H9 (cell line): ENCODE results near the gene SNX25. TPM values are rescaled to one million over a fixed set of nuclear protein-coding genes. Genes with fewer than 3 reads are reported as not detected.

Source experiments
- DNase-seq: peaks from one replicate; pipeline ENCODE4 v3.0.0-alpha.2; 2017
- H2AFZ ChIP-seq: one replicate; pipeline ENCODE4 v1.6.1; 2013; ENCODE audit warnings: mild to moderate bottlenecking, low read length, control low read depth, moderate library complexity
- H2AK5ac ChIP-seq: 2 replicates; pipeline ENCODE4 v1.6.1; 2013; ENCODE audit warnings: low read length, control low read depth, mixed read lengths; ENCODE audit not compliant: insufficient read length
- H2BK120ac ChIP-seq: one replicate; pipeline ENCODE4 v1.6.1; 2013; ENCODE audit warnings: low read depth, mild to moderate bottlenecking, low read length, control low read depth, inconsistent platforms; ENCODE audit not compliant: poor library complexity, severe bottlenecking
- H2BK12ac ChIP-seq: 2 replicates; pipeline ENCODE4 v1.6.1; 2013; ENCODE audit warnings: low read length, control low read depth, mixed read lengths, low read depth; ENCODE audit not compliant: insufficient read length
- H2BK15ac ChIP-seq: 2 replicates; pipeline ENCODE4 v1.6.1; 2013; ENCODE audit warnings: low read depth, low read length, control low read depth
- H2BK20ac ChIP-seq: one replicate; pipeline ENCODE4 v1.6.1; 2013; ENCODE audit warnings: low read depth, mild to moderate bottlenecking, low read length, control low read depth, inconsistent platforms; ENCODE audit not compliant: poor library complexity, severe bottlenecking
- H2BK5ac ChIP-seq: 2 replicates; pipeline ENCODE4 v1.6.1; 2013; ENCODE audit warnings: low read length, control low read depth, mixed read lengths; ENCODE audit not compliant: insufficient read length
- H3K14ac ChIP-seq: 2 replicates; pipeline ENCODE4 v1.6.1; 2013; ENCODE audit warnings: low read length, control low read depth; ENCODE audit not compliant: insufficient read depth
- H3K18ac ChIP-seq: 2 replicates; pipeline ENCODE4 v1.6.1; 2013; ENCODE audit warnings: low read depth, mild to moderate bottlenecking, mixed read lengths, low read length, control low read depth; ENCODE audit not compliant: insufficient read length
- H3K23ac ChIP-seq: 2 replicates; pipeline ENCODE4 v1.6.1; 2013; ENCODE audit warnings: low read length, control low read depth, mixed read lengths, low read depth; ENCODE audit not compliant: insufficient read length
- H3K23me2 ChIP-seq: 2 replicates; pipeline ENCODE4 v1.6.1; 2013; ENCODE audit warnings: low read depth, mild to moderate bottlenecking, mixed read lengths, low read length, control low read depth; ENCODE audit not compliant: insufficient read length, poor library complexity, severe bottlenecking
- H3K27ac ChIP-seq: 2 replicates; pipeline ENCODE4 v1.5.1; 2013; ENCODE audit warnings: low read length, control low read depth, mixed read lengths, low read depth; ENCODE audit not compliant: insufficient read length
- H3K27me3 ChIP-seq: 2 replicates; pipeline ENCODE4 v1.6.1; 2013; ENCODE audit warnings: low read length, control low read depth, inconsistent platforms; ENCODE audit not compliant: insufficient read depth
- H3K4ac ChIP-seq: 2 replicates; pipeline ENCODE4 v1.6.1; 2013; ENCODE audit warnings: low read depth, mild to moderate bottlenecking, control low read depth, inconsistent platforms, low read length, moderate library complexity
- H3K4me1 ChIP-seq: 2 replicates; pipeline ENCODE4 v1.6.1; 2013; ENCODE audit warnings: low read length, control low read depth, inconsistent platforms; ENCODE audit not compliant: insufficient read depth
- H3K4me2 ChIP-seq: 2 replicates; pipeline ENCODE4 v1.6.1; 2013; ENCODE audit warnings: low read length, control low read depth, mixed read lengths; ENCODE audit not compliant: insufficient read length, insufficient read depth
- H3K56ac ChIP-seq: 2 replicates; pipeline ENCODE4 v1.6.1; 2013; ENCODE audit warnings: low read depth, mild to moderate bottlenecking, mixed read lengths, low read length, control low read depth; ENCODE audit not compliant: insufficient read length
- H3K79me1 ChIP-seq: 2 replicates; pipeline ENCODE4 v1.6.1; 2013; ENCODE audit warnings: low read depth, mild to moderate bottlenecking, moderate library complexity, low read length, control low read depth, inconsistent platforms; ENCODE audit not compliant: insufficient read depth, poor library complexity, severe bottlenecking
- H3K79me2 ChIP-seq: 2 replicates; pipeline ENCODE4 v1.6.1; 2013; ENCODE audit warnings: low read length, control low read depth, inconsistent platforms; ENCODE audit not compliant: insufficient read depth
- H3K9ac ChIP-seq: 2 replicates; pipeline ENCODE4 v1.6.1; 2013; ENCODE audit warnings: low read length, control low read depth, mixed read lengths; ENCODE audit not compliant: insufficient read length; ENCODE audit errors: extremely low read depth
- H3K9me3 ChIP-seq: one replicate; pipeline ENCODE4 v1.6.1; 2013; ENCODE audit warnings: low read depth, low read length, inconsistent platforms; ENCODE audit not compliant: control insufficient read depth
- H3T11ph ChIP-seq: one replicate; pipeline ENCODE4 v1.6.1; 2013; ENCODE audit warnings: mild to moderate bottlenecking, low read length, control low read depth, inconsistent platforms
- H4K20me1 ChIP-seq: one replicate; pipeline ENCODE4 v1.6.1; 2013; ENCODE audit not compliant: control insufficient read depth, insufficient read length, insufficient read depth
- H4K5ac ChIP-seq: 2 replicates; pipeline ENCODE4 v1.6.1; 2013; ENCODE audit warnings: low read depth, mild to moderate bottlenecking, mixed read lengths, low read length, control low read depth; ENCODE audit not compliant: insufficient read length
- H4K8ac ChIP-seq: replicated peaks from 2 replicates; pipeline ENCODE4 v1.6.1; 2013; ENCODE audit warnings: low read length, control low read depth, mixed read lengths, low read depth; ENCODE audit not compliant: insufficient read length
- H4K91ac ChIP-seq: 2 replicates; pipeline ENCODE4 v1.6.1; 2013; ENCODE audit warnings: low read depth, mild to moderate bottlenecking, moderate library complexity, mixed read lengths, low read length, control low read depth; ENCODE audit not compliant: insufficient read length
- H3K27ac Mint-ChIP-seq, 3 experiments: 2 replicates in 2 of 3; 3 replicates in 1 of 3; pipeline ENCODE4 v1.8.0; 2020 to 2021; ENCODE audit warnings: mixed read lengths in 3 of 3, mild to moderate bottlenecking in 1 of 3, moderate library complexity in 1 of 3
- H3K27me3 Mint-ChIP-seq: 2 replicates; pipeline ENCODE4 v1.8.0; 2021; ENCODE audit warnings: low read depth, mild to moderate bottlenecking, moderate library complexity, mixed read lengths
- H3K36me3 Mint-ChIP-seq, 3 experiments: 2 replicates in 2 of 3; 3 replicates in 1 of 3; pipeline ENCODE4 v1.8.0; 2020 to 2021; ENCODE audit warnings: low read depth in 3 of 3, mixed read lengths in 3 of 3; ENCODE audit not compliant: insufficient read depth in 1 of 3
- H3K4me1 Mint-ChIP-seq, 2 experiments: 2 replicates each; pipeline ENCODE4 v1.8.0; 2020; ENCODE audit warnings: mixed read lengths in 2 of 2
- H3K4me3 Mint-ChIP-seq, 2 experiments: 2 replicates in 1 of 2; 3 replicates in 1 of 2; pipeline ENCODE4 v1.8.0; 2020 to 2021; ENCODE audit warnings: mild to moderate bottlenecking in 2 of 2, mixed read lengths in 2 of 2, moderate library complexity in 1 of 2
- H3K9me3 Mint-ChIP-seq, 2 experiments: 2 replicates in 1 of 2; 3 replicates in 1 of 2; pipeline ENCODE4 v1.8.0; 2020; ENCODE audit warnings: mild to moderate bottlenecking in 2 of 2, mixed read lengths in 2 of 2, moderate library complexity in 1 of 2
- CTCF ChIP-seq: fragments of 200-600 bp; sonication (generic); conservative IDR thresholded peaks from 3 replicates; pipeline ENCODE4 v1.8.0; 2021; ENCODE audit warnings: antibody characterized with exemption, mild to moderate bottlenecking
- WGBS: extraction: QIAGEN DNeasy Blood & Tissue Kit; methylation state at CpG from one replicate; pipeline ENCODE4 v1.1.7; 2013; ENCODE audit warnings: missing lambda C conversion rate, low lambda C conversion rate, mixed read lengths; ENCODE audit not compliant: insufficient read length; ENCODE audit errors: extremely low coverage; 5-methylcytosine and 5-hydroxymethylcytosine counted together
- total RNA-seq: library from RNA; stranded (reverse); gene quantifications from 2 replicates; pipeline ENCODE4 v1.2.1, GENCODE V29; 2021

Gene SNX25
- total RNA-seq, 1 experiment from 2014 or later, result 28.2 TPM

- WGBS, result no CpG with 5 or more reads among the region's 3 CpGs
- Histone ChIP-seq H2BK120ac (no peak overlapping the region), H2AK5ac (no peak overlapping the region), H3K23ac (no peak overlapping the region), H3K9ac (no peak overlapping the region), H2AFZ (no peak overlapping the region), H3K4me1 (no peaks in the 10 kb centered on the region), H3T11ph (no peak overlapping the region), H3K18ac (no peak overlapping the region), H4K20me1 (no peaks in the 10 kb centered on the region), H2BK5ac (no peak overlapping the region), H3K4ac (no peak overlapping the region), H3K56ac (no peak overlapping the region), H2BK12ac (no peak overlapping the region), H3K14ac (no peak overlapping the region), H3K79me1 (no peaks in the 10 kb centered on the region), H3K79me2 (no peaks in the 10 kb centered on the region), H4K91ac (no peak overlapping the region), H3K27ac (no peak overlapping the region), H3K9me3 (no peaks in the 10 kb centered on the region), H2BK20ac (no peak overlapping the region), H4K8ac (no peak overlapping the region), H3K27me3 (no peaks in the 10 kb centered on the region), H3K23me2 (no peaks in the 10 kb centered on the region), H4K5ac (no peak overlapping the region), H3K4me2 (no peak overlapping the region), H2BK15ac (no peak overlapping the region)
- Mint-ChIP-seq H3K36me3 (peaks cover 0 to 22% (median 14%) of the 10 kb centered on the region in 3 experiments; a peak in 5 of 7 replicates), H3K27me3 (no peaks in the 10 kb centered on the region), H3K27ac (no peak overlapping the region; a peak in 1 of 7 replicates), H3K4me1 (peaks cover 5 to 21% of the 10 kb centered on the region in 2 experiments), H3K4me3 (no peak overlapping the region), H3K9me3 (no peaks in the 10 kb centered on the region)
- no peak for DNase-seq
- TF ChIP-seq CTCF, result no peak
Measured at GRCh38 chr4:185248393-185249039, 39.1 kb downstream of the SNX25 start.
